Astrocyte (in vitro differentiated cells and primary cell): ENCODE data around the gene EHBP1. TPM values are rescaled to one million over a fixed set of nuclear protein-coding genes. Genes with fewer than 3 reads are reported as not detected.
A peak's percentile ranks its signal among the peaks of the same experiment; 100 is the strongest.

Experiments
- DNase-seq: peaks from one replicate; pipeline ENCODE4 v3.0.0-alpha.2; 2010; ENCODE audit warnings: low read depth
- FAIRE-seq: peaks from 2 replicates; lab custom pipeline; 2011; peaks lifted over from hg19 to GRCh38; lab: Jason Lieb, UNC
- H2AFZ ChIP-seq: 2 replicates; pipeline ENCODE4 v1.6.0; 2012; ENCODE audit warnings: low read depth, low read length, inconsistent platforms
- H3K27ac ChIP-seq: 2 replicates; pipeline ENCODE4 v1.5.1; 2011; ENCODE audit warnings: low read depth, low read length, inconsistent platforms
- H3K27me3 ChIP-seq: 2 replicates; pipeline ENCODE4 v1.6.0; 2011; ENCODE audit warnings: low read length, inconsistent platforms; ENCODE audit not compliant: insufficient read depth
- H3K36me3 ChIP-seq: 2 replicates; pipeline ENCODE4 v1.5.1; 2011; ENCODE audit warnings: low read length, inconsistent platforms; ENCODE audit not compliant: insufficient read depth
- H3K4me1 ChIP-seq: 2 replicates; pipeline ENCODE4 v1.5.1; 2011; ENCODE audit warnings: low read length, inconsistent platforms; ENCODE audit not compliant: insufficient read depth
- H3K4me2 ChIP-seq: 2 replicates; pipeline ENCODE4 v1.6.0; 2012; ENCODE audit warnings: low read length, inconsistent platforms
- H3K4me3 ChIP-seq: 2 replicates; pipeline ENCODE4 v1.5.1; 2011; ENCODE audit warnings: low read depth, mild to moderate bottlenecking, low read length, inconsistent platforms; ENCODE audit not compliant: insufficient read depth
- H3K79me2 ChIP-seq: 2 replicates; pipeline ENCODE4 v1.6.0; 2012; ENCODE audit warnings: mild to moderate bottlenecking, low read length, inconsistent platforms; ENCODE audit not compliant: insufficient read depth
- H3K9ac ChIP-seq: 2 replicates; pipeline ENCODE4 v1.6.0; 2012; ENCODE audit warnings: mild to moderate bottlenecking, low read length, inconsistent platforms
- H3K9me3 ChIP-seq: 2 replicates; pipeline ENCODE4 v1.5.1; 2012; ENCODE audit warnings: low read depth, mild to moderate bottlenecking, low read length, inconsistent platforms; ENCODE audit not compliant: insufficient read depth
- H4K20me1 ChIP-seq: 2 replicates; pipeline ENCODE4 v1.6.0; 2012; ENCODE audit warnings: low read length, inconsistent platforms; ENCODE audit not compliant: insufficient read depth
- H3K27ac Mint-ChIP-seq: one replicate; pipeline ENCODE4 v1.8.0; 2021; ENCODE audit warnings: mild to moderate bottlenecking, mixed read lengths; ENCODE audit not compliant: unreplicated experiment
- H3K27me3 Mint-ChIP-seq: one replicate; pipeline ENCODE4 v1.8.0; 2021; ENCODE audit warnings: low read depth, mixed read lengths; ENCODE audit not compliant: unreplicated experiment
- H3K36me3 Mint-ChIP-seq: one replicate; pipeline ENCODE4 v1.8.0; 2021; ENCODE audit warnings: low read depth, mixed read lengths; ENCODE audit not compliant: unreplicated experiment
- H3K4me1 Mint-ChIP-seq: one replicate; pipeline ENCODE4 v1.8.0; 2021; ENCODE audit warnings: low read depth, mixed read lengths; ENCODE audit not compliant: unreplicated experiment
- H3K4me3 Mint-ChIP-seq: one replicate; pipeline ENCODE4 v1.8.0; 2021; ENCODE audit warnings: mild to moderate bottlenecking, moderate library complexity, mixed read lengths; ENCODE audit not compliant: unreplicated experiment
- H3K9me3 Mint-ChIP-seq: one replicate; pipeline ENCODE4 v1.8.0; 2021; ENCODE audit warnings: mild to moderate bottlenecking, mixed read lengths; ENCODE audit not compliant: unreplicated experiment
- CTCF ChIP-seq: IDR thresholded peaks from 2 replicates; pipeline ENCODE4 v1.5.1; 2011; ENCODE audit warnings: low read depth, mild to moderate bottlenecking, inconsistent platforms, low read length, moderate library complexity; ENCODE audit not compliant: insufficient read depth
- EZH2 ChIP-seq: IDR thresholded peaks from 2 replicates; pipeline ENCODE4 v1.6.1; 2012; ENCODE audit warnings: mild to moderate bottlenecking, low read length, inconsistent platforms; ENCODE audit not compliant: insufficient read depth
- total RNA-seq: library from RNA; stranded (reverse); gene quantifications from 2 replicates; pipeline ENCODE4 v1.2.1, GENCODE V29; 2021

EHBP1 gene
- total RNA-seq, 1 donor from 2014 or later: 44.1 TPM

GRCh38 chr2:63046961-63047320 is 341.4 kb downstream of the EHBP1 start:
- Mint-ChIP-seq H3K27me3 (peaks cover 68% of the 10 kb centered on the region), H3K36me3 (peaks cover 18% of the 10 kb centered on the region), H3K4me1 (peaks cover 9% of the 10 kb centered on the region), H3K9me3 (peaks cover 13% of the 10 kb centered on the region), H3K27ac (peak overlapping the region; percentile 78), H3K4me3 (peak overlapping the region; percentile 64)
- peaks cover 45% of the 10 kb centered on the region for H3K27me3 ChIP-seq
- TF ChIP-seq CTCF (no peak), EZH2 (no peak)
- no peak overlapping the region for H3K27ac ChIP-seq
- peaks cover 31% of the 10 kb centered on the region for H3K79me2 ChIP-seq
- DNase-seq (no peak), FAIRE-seq (no peak)
- H4K20me1 ChIP-seq: peaks cover 34% of the 10 kb centered on the region
- H3K36me3 ChIP-seq: no peaks in the 10 kb centered on the region
- no peaks in the 10 kb centered on the region for H3K9me3 ChIP-seq
- no peak overlapping the region for H2AFZ ChIP-seq
- H3K9ac ChIP-seq: peak overlapping the region; percentile 55
- H3K4me1 ChIP-seq: peaks cover 16% of the 10 kb centered on the region
- H3K4me3 ChIP-seq: peak overlapping the region; percentile 41
- peak overlapping the region; percentile 79 for H3K4me2 ChIP-seq

- Mint-ChIP-seq H3K9me3 (peaks cover 18% of the 10 kb centered on the region), H3K27ac (peak overlapping the region; percentile 78), H3K36me3 (peaks cover 18% of the 10 kb centered on the region), H3K27me3 (peaks cover 74% of the 10 kb centered on the region), H3K4me3 (peak overlapping the region; percentile 64), H3K4me1 (peaks cover 9% of the 10 kb centered on the region)
- FAIRE-seq (no peak), DNase-seq (no peak)
- peak overlapping the region; percentile 41 for H3K4me3 ChIP-seq
- peak overlapping the region; percentile 79 for H3K4me2 ChIP-seq
- no peaks in the 10 kb centered on the region for H3K36me3 ChIP-seq
- TF ChIP-seq EZH2 (peak; percentile 66), CTCF (no peak)
- H3K4me1 ChIP-seq: peaks cover 16% of the 10 kb centered on the region
- peak overlapping the region; percentile 34 for H3K27ac ChIP-seq
- H4K20me1 ChIP-seq: peaks cover 40% of the 10 kb centered on the region
- peak overlapping the region; percentile 55 for H3K9ac ChIP-seq
- H3K27me3 ChIP-seq: peaks cover 51% of the 10 kb centered on the region
- H3K79me2 ChIP-seq: peaks cover 37% of the 10 kb centered on the region
- H2AFZ ChIP-seq: no peak overlapping the region
- H3K9me3 ChIP-seq: no peaks in the 10 kb centered on the region
Measured at GRCh38 chr2:63047321-63048279, 342.1 kb downstream of the EHBP1 start.
